GM18508 (cell line): ENCODE results near the gene TAS2R41.

Experiments used
- ATAC-seq: cut with Tn5 transposase; IDR thresholded peaks from one replicate; pipeline ENCODE4 v1.9.1; 2021; ENCODE audit warnings: moderate number of reproducible peaks; ENCODE audit not compliant: insufficient read depth, unreplicated experiment

The TAS2R41 gene

GRCh38 chr7:143477501-143478150 lies at the start of gene TAS2R41:
TSS of gene TAS2R41 (plus strand) at chr7:143477873. CDS start at chr7:143477873, 0 bp downstream.
- ATAC-seq = no peak

- no peak for ATAC-seq
Measured at GRCh38 chr7:143429770-143430698, 47.6 kb upstream of the TAS2R41 start.

- no peak for ATAC-seq
Measured at GRCh38 chr7:143431109-143431508, 46.6 kb upstream of the TAS2R41 start.

- ATAC-seq = no peak
Measured at GRCh38 chr7:143433759-143434158, 43.9 kb upstream of the TAS2R41 start.

GRCh38 chr7:143434660-143435059 lies 43.0 kb upstream of the TAS2R41 start:
- ATAC-seq = no peak

- no peak for ATAC-seq
Measured at GRCh38 chr7:143435266-143435665, 42.4 kb upstream of the TAS2R41 start.

GRCh38 chr7:143436325-143436946 lies 41.2 kb upstream of the TAS2R41 start:
- ATAC-seq = peak; percentile 89

GRCh38 chr7:143437578-143437977 lies 40.1 kb upstream of the TAS2R41 start:
- no peak for ATAC-seq

GRCh38 chr7:143439866-143440265 lies 37.8 kb upstream of the TAS2R41 start:
- ATAC-seq = no peak

GRCh38 chr7:143443153-143443552 lies 34.5 kb upstream of the TAS2R41 start, which contains the start of gene TAS2R60:
TSS of gene TAS2R60 (plus strand) at chr7:143443453. CDS start at chr7:143443453, 0 bp downstream.
- no peak for ATAC-seq

- ATAC-seq = no peak
Measured at GRCh38 chr7:143444063-143444782, 33.5 kb upstream of the TAS2R41 start.

- ATAC-seq = no peak
Measured at GRCh38 chr7:143444785-143445184, 32.9 kb upstream of the TAS2R41 start.

GRCh38 chr7:143447466-143447865 lies 30.2 kb upstream of the TAS2R41 start:
- no peak for ATAC-seq

GRCh38 chr7:143448429-143448828 lies 29.2 kb upstream of the TAS2R41 start:
- no peak for ATAC-seq

- ATAC-seq = no peak
Measured at GRCh38 chr7:143449793-143450192, 27.9 kb upstream of the TAS2R41 start.

- ATAC-seq = no peak
Measured at GRCh38 chr7:143451122-143451521, 26.6 kb upstream of the TAS2R41 start.

GRCh38 chr7:143451746-143452145 lies 25.9 kb upstream of the TAS2R41 start:
- no peak for ATAC-seq

GRCh38 chr7:143452495-143452894 lies 25.2 kb upstream of the TAS2R41 start:
- ATAC-seq = no peak

GRCh38 chr7:143454091-143454680 lies 23.5 kb upstream of the TAS2R41 start:
- ATAC-seq = no peak

- no peak for ATAC-seq
Measured at GRCh38 chr7:143455491-143455890, 22.2 kb upstream of the TAS2R41 start.
